ENCODE results near the gene GCC2.
"Not testable (repeated sequence)": the region's sequence is repeated elsewhere in the genome, so short reads cannot be mapped to it uniquely, and the experiment has no call there.

GCC2 gene

GRCh38 chr2:108553209-108553919 lies 104.4 kb downstream of the GCC2 start:
- DNase-seq: no peak
- Histone ChIP-seq H3K36me3 (no peaks in the 10 kb centered on the region), H3K4me1 (no peaks in the 10 kb centered on the region), H3K4me3 (ENCODE audit: low read depth, low read length) (no peak overlapping the region), H3K9me3 (no peaks in the 10 kb centered on the region), H3K27me3 (no peaks in the 10 kb centered on the region)
- TF ChIP-seq CTCF (IDR thresholded peaks at IDR 0.05; ENCODE audit: low read depth, low read length): no peak

- peak; percentile 6 for DNase-seq
- TF ChIP-seq CTCF (IDR thresholded peaks at IDR 0.05; ENCODE audit: low read depth, low read length): no peak
- no peak overlapping the region for H3K4me3 ChIP-seq (ENCODE audit: low read depth, low read length)
- H3K36me3 ChIP-seq: no peaks in the 10 kb centered on the region
- H3K27me3 ChIP-seq: no peaks in the 10 kb centered on the region
- H3K4me1 ChIP-seq: no peaks in the 10 kb centered on the region
- H3K9me3 ChIP-seq: no peaks in the 10 kb centered on the region
These were observed 105.5 kb downstream of the GCC2 start for GRCh38 chr2:108554528-108554927.

GRCh38 chr2:108555572-108555971 lies 106.6 kb downstream of the GCC2 start:
- no peak for TF ChIP-seq CTCF (IDR thresholded peaks at IDR 0.05; ENCODE audit: low read depth, low read length)
- Histone ChIP-seq H3K4me1 (no peaks in the 10 kb centered on the region), H3K4me3 (ENCODE audit: low read depth, low read length) (no peak overlapping the region), H3K36me3 (no peaks in the 10 kb centered on the region), H3K9me3 (no peaks in the 10 kb centered on the region), H3K27me3 (no peaks in the 10 kb centered on the region)
- no peak for DNase-seq

GRCh38 chr2:108556581-108556980 lies 107.6 kb downstream of the GCC2 start:
- H3K27me3 ChIP-seq; DNase-seq; H3K4me3 ChIP-seq (ENCODE audit: low read depth, low read length); H3K4me1 ChIP-seq; H3K9me3 ChIP-seq; H3K36me3 ChIP-seq: not testable (repeated sequence)

All from BE2C (cell line).